Kidney glomerular epithelial cell (primary cell): ENCODE data around the gene CHN2.

Source experiments
- DNase-seq: peaks from one replicate; lab custom pipeline; 2025; lab: John Stamatoyannopoulos, UW

Gene CHN2

DNA sequence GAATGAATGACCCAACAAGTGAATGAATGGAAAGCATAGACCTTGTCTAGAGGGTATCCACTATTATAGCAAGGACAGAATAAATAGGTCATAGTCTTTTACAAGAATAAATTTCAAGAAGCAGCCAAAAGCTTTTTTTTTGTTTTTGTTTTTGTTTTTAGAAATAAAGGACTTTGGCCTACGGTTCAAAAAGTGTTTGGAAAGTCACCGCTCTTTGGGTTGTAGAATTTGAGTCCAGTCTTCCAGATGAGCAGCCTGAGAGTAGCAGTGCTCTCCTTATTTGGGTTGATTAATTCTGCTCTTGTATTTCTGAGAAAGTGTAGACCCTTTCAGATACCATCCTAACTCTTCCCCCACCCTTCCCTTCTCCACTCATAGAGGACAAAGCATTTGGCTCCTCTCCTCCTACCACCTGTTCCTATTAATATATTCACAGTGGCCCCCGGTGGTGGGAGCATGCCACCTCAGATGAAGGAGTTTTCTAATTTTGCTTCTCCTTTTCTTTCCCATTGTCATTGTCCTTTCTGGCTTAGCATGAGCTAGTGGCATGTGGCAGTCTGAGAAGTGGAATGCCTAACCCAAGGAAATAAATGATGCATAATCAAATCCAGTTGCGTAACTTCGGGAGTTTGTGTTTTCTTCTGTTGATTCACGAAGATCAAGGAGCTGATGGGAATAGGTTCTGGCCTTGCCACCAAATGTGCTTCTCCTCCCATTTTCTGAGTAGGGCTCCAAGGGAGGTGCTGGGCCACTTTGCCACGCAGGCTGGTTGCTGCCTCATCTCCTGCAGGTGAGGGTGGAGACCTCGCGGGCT is 114.7 kb downstream of the CHN2 start:
- no peak for DNase-seq

DNA sequence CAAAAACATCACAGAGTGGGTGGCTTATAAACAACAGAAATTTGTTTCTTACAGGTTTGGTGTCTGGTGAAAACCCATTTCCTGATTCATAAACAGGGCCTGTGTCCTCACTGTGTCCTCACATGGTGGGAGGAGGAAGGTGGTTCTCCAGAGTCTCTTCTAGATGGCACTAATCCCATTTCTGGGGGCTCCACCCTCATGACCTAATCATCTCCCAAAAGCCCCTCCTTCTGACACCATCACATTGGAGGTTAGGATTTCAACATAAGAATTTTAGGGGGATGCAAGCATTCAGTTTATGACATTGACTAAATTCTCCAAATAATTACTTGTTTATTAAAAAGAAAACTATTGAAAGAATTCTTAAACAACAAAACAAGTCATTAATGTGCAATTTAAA is 116.0 kb downstream of the CHN2 start:
- DNase-seq = no peak

GRCh38 chr7:29311314-29311713 is 116.7 kb downstream of the CHN2 start:
- no peak for DNase-seq

DNA sequence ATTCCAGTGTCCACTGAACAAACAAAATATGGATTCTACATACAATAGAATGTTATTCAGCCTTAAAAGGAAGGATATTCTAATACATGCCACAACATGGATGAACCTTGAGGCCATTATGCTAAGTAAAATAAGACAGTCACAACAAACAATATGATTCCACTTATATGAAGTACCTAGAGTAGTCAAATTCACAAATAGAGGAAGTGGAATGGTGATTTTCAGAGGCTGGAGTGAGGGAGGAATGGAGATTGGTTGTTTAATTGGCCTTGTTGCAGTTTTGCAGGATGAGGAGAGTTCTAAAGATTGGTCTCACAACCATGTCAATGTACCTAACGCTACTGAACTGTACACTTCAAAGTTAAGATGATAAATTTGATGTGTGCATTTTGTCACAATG is 119.6 kb downstream of the CHN2 start:
- DNase-seq = no peak

- DNase-seq = no peak
These were observed 120.7 kb downstream of the CHN2 start for GRCh38 chr7:29315122-29315891.

- DNase-seq = no peak
These were observed 121.3 kb downstream of the CHN2 start for GRCh38 chr7:29315892-29316270.

DNA sequence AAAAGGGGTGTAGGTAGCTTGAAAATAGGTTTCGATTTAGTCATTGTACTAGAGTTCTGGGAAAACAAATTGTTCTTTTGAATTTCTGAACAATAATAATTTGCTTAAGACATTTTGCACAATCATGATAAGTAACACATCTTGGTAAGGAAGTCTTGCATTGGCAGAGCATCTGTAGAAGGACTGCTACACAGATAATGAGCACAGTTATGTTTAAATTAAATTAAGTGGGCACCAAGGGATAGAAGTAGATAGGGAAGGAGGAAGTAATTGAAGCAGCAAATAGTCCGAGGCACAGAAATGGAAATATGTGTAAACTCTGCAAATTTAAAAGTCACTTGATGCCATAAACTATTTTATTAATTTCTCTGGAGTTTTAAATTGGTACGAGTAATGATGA is 122.4 kb downstream of the CHN2 start:
- no peak for DNase-seq

- no peak for DNase-seq
These were observed 124.5 kb downstream of the CHN2 start for GRCh38 chr7:29318853-29319718.

GRCh38 chr7:29319719-29320521 is 125.3 kb downstream of the CHN2 start:
- no peak for DNase-seq

GRCh38 chr7:29320577-29320976 is 126.0 kb downstream of the CHN2 start:
- no peak for DNase-seq

DNA sequence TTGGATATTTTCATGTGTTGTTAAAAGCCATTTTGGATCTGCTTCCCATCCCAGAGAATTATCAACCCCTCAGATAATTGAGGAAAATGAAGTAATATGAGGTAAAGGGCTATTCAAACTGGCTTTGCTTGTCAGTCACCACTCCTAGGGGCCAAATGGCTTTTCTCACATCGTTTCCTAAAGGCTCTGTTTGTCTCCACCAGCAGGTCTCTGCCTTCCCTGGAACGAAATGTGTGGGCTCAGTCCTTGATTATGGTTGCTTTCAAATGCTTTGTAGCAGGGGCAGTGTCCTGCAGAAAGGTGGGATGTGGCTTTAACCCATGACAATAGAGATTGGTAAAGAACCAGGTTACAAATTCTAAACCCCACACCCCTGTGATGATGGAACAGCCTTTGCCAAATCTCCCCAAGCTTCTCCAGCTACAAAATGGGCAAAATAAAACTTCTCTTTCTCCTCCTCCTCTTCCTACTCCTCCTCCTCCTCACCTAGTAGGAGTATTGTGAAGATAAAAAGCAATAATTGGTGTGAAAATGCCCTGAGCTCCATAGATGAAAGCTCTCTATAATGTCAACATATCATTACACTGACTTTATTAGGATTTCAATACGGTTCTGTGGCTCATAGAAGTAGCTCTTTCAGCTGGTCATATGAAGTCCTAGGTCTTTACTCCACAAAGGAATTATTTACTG is 127.6 kb downstream of the CHN2 start:
- DNase-seq = no peak

- DNase-seq = no peak
These were observed 130.9 kb downstream of the CHN2 start for GRCh38 chr7:29325476-29325875.

DNA sequence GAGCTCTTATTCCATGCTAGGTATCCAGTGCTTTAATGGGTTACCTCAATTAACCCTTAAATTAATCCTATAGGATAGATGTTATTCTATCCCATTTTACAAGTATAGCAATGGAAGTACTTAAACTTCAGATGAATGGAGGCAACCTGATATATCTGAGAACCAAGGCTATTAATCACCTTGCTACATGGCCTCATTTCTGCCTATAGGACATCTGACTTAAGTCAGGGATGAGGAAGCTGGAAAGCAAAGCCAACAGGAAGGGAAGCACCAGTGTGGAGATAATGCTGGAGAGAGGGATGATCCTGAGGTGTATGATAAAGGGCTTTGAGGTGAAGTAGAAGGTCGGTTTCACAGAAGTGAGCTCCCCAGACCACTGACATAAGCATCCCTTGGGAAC is 132.3 kb downstream of the CHN2 start:
- no peak for DNase-seq

GRCh38 chr7:29327455-29327854 is 132.9 kb downstream of the CHN2 start:
- DNase-seq = no peak

DNA sequence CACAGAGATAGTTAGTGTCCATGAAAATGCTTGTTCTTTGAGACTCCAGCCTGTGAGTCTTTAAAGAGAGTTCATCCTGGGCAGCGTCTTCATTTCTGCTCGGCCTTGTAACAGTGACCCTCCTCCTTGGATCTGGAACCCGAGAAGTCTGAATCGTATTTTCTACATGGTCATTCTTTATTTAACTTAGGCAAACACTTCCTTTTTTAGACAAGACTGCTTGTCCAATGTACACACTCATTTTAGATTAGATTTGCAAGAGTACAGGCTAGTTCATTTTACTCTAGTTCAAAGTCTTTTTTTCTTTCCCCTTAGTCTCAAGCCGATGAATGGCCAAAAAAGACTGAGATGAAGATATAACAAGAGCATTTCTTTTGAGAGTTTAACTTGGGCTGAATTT is 133.5 kb downstream of the CHN2 start:
- DNase-seq = no peak

DNA sequence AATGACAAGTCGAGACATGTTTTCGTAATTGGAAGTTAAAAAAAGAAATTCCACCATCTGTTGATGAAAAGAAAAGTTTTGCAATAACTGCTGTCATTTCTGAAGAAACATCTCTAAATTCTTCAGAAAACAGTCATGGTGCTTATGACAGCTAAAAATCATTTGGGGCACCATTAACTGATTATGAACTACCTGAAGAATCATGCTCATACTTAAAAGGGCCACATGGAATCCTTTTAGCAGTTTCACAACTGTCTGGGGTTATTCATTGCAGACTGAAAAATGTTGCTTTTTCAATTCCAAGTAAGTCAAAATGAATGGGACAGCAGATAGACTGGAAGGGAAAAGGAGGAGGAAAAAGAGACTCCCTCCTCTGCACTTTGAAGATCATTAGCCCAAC is 134.2 kb downstream of the CHN2 start:
- DNase-seq = no peak

DNA sequence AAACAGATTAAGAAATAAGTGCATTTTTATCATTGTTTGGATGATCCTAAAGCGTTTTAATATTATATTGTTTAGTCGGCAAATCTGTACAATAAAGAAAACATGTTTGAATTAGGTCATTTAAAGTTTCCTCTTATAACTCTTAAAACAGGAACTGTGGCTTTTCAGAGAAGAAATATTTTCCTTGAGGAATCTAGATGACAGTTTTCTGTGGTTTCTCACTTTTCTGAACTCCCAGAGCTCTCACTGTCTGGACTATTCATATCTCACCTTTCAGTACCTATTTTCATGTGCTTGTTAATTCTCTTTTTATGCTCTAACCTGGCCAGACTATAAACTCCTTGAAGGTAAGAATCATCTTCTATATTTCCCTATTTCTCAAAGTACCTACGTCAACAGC is 135.1 kb downstream of the CHN2 start:
- DNase-seq = no peak

DNA sequence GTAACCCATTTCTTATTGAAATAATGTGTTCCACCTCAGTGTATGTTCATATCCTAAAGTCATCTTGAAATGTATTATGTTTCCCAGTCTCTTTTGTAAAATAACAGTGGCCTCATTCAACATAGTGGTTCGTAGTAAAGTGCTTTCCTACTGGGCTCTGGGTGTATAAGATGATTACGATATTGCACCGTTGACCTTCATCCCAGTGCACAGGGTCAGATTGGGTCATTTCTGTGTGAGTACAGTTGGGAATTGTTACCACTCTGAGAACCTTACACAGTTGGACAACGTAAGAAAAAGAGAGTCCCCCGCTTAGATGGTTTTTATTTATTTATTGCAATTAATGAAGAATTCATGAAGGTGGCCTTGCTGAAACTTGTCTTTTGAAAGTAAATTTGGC is 135.6 kb downstream of the CHN2 start:
- no peak for DNase-seq

GRCh38 chr7:29331163-29331562 is 136.6 kb downstream of the CHN2 start:
- no peak for DNase-seq

DNA sequence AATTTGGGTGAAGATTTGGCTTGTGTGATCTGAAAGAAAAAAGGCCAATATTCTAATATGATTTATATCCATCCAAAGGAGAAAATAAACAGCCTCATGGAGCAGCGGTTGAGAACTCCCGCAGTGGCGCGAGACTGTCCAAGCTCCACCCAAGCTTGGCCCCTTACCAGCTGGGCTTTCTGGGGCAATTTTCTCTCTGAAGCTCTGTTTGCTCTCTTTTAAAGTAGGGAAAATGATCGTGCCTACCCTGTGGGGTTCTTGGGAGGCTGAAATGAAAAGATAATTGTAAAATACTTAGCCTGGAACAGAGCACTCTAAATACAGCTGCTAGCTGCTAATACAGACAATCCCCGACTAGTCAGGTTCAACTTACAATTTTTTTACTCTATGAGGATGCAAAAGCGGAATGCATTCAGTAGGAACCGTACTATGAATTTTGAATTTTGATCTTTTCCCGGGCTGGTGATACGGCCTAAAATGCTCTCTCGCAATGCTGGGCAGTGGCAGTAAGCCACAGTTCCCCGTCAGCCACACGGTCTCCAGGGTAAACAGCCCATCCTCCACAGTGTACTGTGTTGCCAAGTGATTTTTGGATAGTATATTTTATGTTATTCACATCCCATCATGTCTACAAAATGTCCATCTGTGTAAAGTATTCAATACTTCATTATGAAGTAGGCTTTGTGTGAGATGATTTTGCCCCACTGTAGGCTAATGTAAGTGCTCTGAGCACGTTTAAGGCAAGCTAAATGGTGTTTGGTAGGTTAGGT is 137.7 kb downstream of the CHN2 start:
- no peak for DNase-seq
